GM19455 (cell line): Measurements from ENCODE around the gene RIPK4.
"Not testable (repeated sequence)": the region's sequence is repeated elsewhere in the genome, so short reads cannot be mapped to it uniquely, and the experiment has no call there.

Experiments used
- ATAC-seq: cut with Tn5 transposase; IDR thresholded peaks from one replicate; pipeline ENCODE4 v1.9.1; 2021; ENCODE audit not compliant: unreplicated experiment

Gene RIPK4

GRCh38 chr21:41717573-41718330 is 49.1 kb downstream of the RIPK4 start:
- ATAC-seq = no peak

- ATAC-seq = no peak
Observed at GRCh38 chr21:41716751-41717150, 50.1 kb downstream of the RIPK4 start.

- ATAC-seq = no peak
Observed at GRCh38 chr21:41715649-41716281, 51.1 kb downstream of the RIPK4 start.

GRCh38 chr21:41714299-41714865 is 52.5 kb downstream of the RIPK4 start:
- ATAC-seq = not testable (repeated sequence)

- ATAC-seq = no peak
Observed at GRCh38 chr21:41713495-41714281, 53.2 kb downstream of the RIPK4 start.

- ATAC-seq = no peak
Observed at GRCh38 chr21:41712730-41713129, 54.1 kb downstream of the RIPK4 start.

GRCh38 chr21:41712201-41712600 is 54.7 kb downstream of the RIPK4 start:
- no peak for ATAC-seq

- ATAC-seq = no peak
Observed at GRCh38 chr21:41711416-41712007, 55.3 kb downstream of the RIPK4 start.

GRCh38 chr21:41710823-41711160 is 56.1 kb downstream of the RIPK4 start:
- ATAC-seq = no peak

- no peak for ATAC-seq
Observed at GRCh38 chr21:41709965-41710822, 56.7 kb downstream of the RIPK4 start.

- ATAC-seq = no peak
Observed at GRCh38 chr21:41709166-41709565, 57.7 kb downstream of the RIPK4 start.

- no peak for ATAC-seq
Observed at GRCh38 chr21:41707960-41708330, 58.9 kb downstream of the RIPK4 start.

GRCh38 chr21:41707231-41707959 is 59.5 kb downstream of the RIPK4 start:
- no peak for ATAC-seq

- no peak for ATAC-seq
Observed at GRCh38 chr21:41706678-41707077, 60.2 kb downstream of the RIPK4 start.

GRCh38 chr21:41706263-41706639 is 60.6 kb downstream of the RIPK4 start:
- ATAC-seq = no peak

- no peak for ATAC-seq
Observed at GRCh38 chr21:41705546-41706262, 61.1 kb downstream of the RIPK4 start.

- no peak for ATAC-seq
Observed at GRCh38 chr21:41703857-41704501, 62.9 kb downstream of the RIPK4 start.

- ATAC-seq = no peak
Observed at GRCh38 chr21:41701749-41702148, 65.1 kb downstream of the RIPK4 start.

GRCh38 chr21:41699311-41699710 is 67.5 kb downstream of the RIPK4 start:
- ATAC-seq = no peak
